T47D (cell line): ENCODE measurements around the gene LIM2.

Experiments used
- DNase-seq, 2 experiments: peaks; one replicate each; pipeline versions ENCODE4 v3.0.0 to v3.0.0-alpha.2; 2011 to 2012; ENCODE audit warnings: low read depth in 1 of 2, low spot score in 1 of 2
- JUND ChIP-seq: IDR thresholded peaks from 2 replicates; pipeline ENCODE4 v1.6.1; 2012; ENCODE audit warnings: low read depth
- in situ Hi-C: cut with HindIII; loops from 2 replicates; pipeline ENCODE4 v1.10.0; 2016; ENCODE audit warnings: low sequenced_read_pairs, low pct_unique_long_range_greater_than_20kb

LIM2 gene

DNA sequence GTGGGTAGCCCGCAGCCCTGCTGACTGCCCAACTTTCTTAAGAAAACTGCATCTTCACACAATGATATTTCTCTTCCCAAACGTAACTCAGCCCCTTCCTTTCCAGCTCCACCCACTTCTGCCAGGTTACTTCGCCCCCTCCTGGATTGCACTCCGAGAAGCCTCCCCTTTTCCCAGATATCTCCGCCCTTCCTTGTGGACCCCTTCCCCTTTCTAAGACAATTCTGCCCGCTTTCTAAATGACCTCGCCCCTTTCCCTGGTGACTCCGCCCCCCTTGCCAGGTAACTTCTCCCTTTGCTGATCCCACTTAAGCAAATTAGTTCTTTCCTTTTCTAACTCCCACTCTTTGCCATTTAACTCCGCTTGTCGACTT, 48.5 kb downstream of the LIM2 start:
- TF ChIP-seq JUND = no peak
- no peak for DNase-seq
- in situ Hi-C loops = no loop called here

DNA sequence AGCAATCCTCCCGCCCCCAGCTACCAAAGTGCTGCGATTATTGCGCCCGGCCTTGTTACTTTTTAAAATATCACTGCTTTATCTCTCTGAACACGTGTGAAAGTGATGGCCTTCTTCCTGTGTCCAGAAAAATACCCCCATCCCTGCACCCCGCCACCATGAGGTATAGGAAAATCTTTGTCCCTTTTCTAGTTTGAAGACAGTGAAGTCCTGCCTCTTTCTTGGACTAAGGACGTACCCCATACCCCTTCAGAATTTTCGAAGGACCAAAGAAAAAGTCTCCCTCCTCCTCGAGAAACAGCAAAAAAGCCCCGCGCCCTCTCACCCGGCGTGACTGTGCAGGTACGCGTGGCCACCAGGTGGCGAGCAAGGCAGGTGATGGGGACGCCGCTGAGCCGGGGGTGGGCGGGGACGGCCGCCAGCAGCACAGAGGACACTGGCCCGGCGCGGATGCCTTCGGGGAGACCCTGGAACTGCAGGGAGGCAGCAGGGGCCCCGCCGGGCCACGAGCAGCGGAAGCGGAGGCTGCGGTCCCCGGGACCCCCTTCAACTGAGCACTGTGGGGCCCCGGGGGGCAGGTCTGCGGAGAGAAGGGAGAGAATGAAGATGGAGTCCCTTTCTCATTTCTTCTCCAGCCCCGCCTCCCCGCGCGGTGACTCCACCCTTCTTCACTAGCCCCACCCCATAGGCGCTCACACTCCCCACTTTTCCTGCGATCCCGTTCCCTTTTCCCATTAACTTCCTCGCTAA, 49.0 kb downstream of the LIM2 start:
- no peak for TF ChIP-seq JUND
- in situ Hi-C loops = no loop called here
- peak; percentile 76 to 83 for DNase-seq

DNA sequence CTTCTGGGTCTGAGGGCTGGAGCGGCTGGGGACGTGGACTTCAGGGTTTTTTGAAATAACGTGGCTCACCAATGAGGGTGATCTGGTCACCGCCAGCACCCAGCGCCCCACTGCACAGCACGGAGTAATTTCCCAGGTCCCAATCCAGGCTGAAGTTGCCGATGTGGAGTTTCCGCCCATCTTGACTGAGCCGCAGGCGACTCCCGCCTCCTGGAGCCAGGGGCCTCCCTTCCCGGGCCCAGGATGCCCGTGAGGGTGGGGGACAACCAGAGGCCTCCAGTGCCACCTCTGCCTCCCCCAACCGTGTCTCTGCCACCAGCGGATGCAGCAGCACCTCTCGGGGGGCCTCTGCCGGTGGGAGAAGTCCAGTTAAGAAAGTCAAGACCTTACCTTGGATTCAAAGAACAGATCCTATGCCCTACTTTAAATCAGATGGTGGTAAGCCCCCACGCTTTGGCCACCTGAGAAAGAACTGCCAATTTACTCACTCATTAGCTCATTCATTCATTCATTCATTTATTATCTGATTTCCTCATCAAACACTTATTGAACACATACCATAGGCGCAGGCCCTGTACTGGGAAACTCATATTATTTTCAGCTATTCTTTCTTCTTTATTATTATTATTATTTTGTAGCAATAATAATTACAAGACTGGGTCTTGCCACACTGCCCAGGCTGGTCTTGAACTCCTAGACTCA, 49.8 kb downstream of the LIM2 start:
- no peak for TF ChIP-seq JUND
- DNase-seq = no peak
- in situ Hi-C loops = no loop called here

DNA sequence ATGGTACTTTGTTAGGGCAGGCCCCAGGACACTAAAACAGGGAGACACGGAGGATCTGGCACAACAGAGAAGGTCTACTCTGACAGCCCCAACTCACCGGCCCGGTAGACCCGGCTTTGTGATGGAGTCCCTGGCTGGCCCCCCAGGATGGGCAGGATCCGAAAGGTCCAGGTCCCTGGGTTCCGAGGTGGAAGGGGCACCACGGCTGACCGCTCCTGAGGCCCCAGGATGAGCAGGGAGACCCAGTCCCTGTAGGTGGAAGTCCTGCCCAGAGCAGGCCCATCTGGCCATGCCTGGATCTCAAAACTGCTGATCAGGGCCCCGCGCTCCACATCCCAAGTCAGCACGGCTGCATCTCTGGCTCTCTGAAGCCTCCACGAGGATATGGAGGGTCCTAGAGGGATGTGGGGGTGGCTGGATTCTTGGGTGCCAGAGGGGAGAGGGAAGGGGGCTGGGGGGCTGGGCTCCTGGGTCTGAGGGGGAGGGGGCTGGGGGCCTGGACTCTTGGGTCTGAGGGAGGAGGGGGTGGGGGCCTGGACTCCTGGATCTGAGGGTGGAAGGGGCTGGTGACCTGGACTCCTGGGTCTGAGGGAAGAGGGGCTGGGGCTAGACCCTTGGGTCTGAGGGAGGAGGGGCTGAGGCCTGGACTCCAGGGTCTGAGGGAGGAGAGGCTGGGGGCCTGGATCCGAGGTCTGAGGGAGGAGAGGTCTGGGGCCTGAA, 50.5 kb downstream of the LIM2 start:
- in situ Hi-C loops = no loop called here
- no peak for DNase-seq
- no peak for TF ChIP-seq JUND

DNA sequence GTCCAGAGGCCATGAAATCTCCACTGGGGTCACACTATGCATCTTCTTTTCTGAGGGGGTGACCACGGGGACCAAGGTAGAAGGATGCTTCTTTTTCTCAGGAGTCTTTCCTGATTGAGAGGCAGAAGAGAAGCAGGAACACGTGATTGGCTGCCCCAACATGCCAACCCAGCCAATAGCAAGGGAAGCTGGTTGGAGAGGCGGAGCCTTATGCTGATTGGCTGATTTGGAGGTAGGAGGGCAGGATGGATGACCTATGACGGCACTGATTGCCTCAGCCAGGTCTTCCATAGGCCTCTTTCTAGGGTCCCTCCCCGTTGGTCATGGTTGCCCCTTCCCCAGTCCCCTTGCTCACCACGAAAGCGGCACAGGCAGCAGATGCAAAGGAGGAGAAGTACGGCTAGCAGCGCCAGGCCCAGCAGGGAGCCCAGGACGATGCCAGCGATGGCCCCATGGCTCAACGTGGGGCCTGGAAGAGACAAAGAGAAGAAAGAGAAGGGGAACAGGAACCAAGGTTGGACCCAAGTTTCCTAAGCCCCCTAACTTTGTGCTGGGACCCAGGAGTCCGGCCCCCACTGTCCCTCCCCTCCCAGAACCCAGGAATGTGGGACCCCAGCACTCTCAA, 53.8 kb downstream of the LIM2 start:
- peak in 1 of 2 experiments; percentile 46 for DNase-seq
- TF ChIP-seq JUND = no peak

DNA sequence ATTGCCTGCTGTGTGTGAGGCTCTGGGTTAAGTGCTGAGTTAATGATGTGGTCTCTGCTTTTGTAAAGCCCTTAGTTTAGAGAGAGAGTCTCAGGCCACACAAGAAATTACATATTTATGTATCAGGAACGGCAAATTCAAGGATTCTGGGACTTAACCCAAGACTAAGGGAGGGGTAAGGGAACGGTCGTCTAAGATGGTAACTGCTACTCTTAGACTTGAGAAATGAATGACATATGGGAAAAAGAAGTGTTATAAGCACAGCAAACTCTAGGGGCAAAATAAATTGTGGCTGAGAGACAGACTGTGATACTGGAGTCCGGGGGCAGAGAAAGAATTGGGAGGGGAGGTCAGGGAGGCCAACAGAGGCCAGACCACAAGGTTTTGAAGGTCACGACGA, 56.1 kb downstream of the LIM2 start:
- no peak for TF ChIP-seq JUND
- DNase-seq = no peak
- in situ Hi-C loops = no loop called here

More for the DNA sequence above, 53.8 kb downstream of the LIM2 start:
- in situ Hi-C loops = no loop called here

DNA sequence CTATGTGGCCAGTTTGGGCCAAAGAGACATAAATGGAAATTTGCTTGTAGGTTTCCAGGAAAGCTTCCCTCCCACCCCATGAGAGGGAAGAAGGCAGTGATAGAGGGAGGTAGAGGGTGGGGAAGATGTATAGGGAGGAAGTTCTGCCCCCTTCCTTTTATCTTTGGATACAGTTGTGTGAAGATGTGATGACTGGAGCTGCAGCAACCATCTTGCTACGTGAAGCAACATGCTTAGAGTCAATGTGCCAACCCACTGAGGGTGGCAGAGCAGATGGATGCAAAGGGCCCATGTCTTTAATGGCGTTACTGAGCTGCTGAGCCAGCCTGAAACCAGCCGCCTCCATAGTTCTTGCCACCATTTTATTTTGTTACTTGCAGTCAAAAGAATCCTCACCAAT, 56.6 kb downstream of the LIM2 start:
- no peak for TF ChIP-seq JUND
- in situ Hi-C loops = no loop called here
- no peak for DNase-seq

DNA sequence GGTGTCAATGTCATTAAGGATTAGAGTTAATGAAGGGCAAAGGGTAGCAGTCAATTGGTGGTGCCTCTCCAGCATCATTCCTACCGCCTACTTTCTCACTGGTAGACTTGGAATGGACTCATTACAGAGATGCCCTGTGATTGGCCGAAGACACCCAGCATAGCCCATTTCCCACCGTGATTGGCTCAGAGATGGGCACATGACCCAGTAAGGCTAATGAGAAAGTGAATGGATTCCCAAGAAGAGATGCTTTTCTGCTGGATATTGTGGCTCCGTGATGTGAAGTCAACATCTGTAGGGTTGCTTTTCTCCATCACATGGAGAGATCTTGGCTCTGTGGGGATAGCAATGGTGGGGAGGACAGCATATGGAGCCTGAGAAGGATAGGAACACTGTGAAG, 57.4 kb downstream of the LIM2 start:
- TF ChIP-seq JUND = no peak
- in situ Hi-C loops = no loop called here
- DNase-seq = no peak
